Uterus (tissue), 4 donors: ENCODE results near the gene PTGDS. TPM values are rescaled to one million over a fixed set of nuclear protein-coding genes. Genes with fewer than 3 reads are reported as not detected.

ENCODE experiments used
- DNase-seq, 2 donors: peaks; one replicate each; pipeline ENCODE4 v3.0.0-alpha.2; 2019 to 2020
- H3K27ac ChIP-seq, 2 donors: fragments of 200-600 bp; sonication (generic); 1 replicate in 1 of 2; 2 replicates in 1 of 2; pipeline ENCODE4 v1.5.1; 2016 to 2018
- H3K27me3 ChIP-seq, 2 donors: fragments of 200-600 bp; sonication (generic); one replicate each; pipeline ENCODE4 v1.5.1; 2018 to 2019; ENCODE audit warnings: control low read depth in 1 of 2
- H3K36me3 ChIP-seq, 2 donors: fragments of 200-600 bp; sonication (generic); one replicate each; pipeline ENCODE4 v1.5.1; 2019; ENCODE audit warnings: control low read depth in 1 of 2
- H3K4me1 ChIP-seq, 2 donors: fragments of 200-600 bp; sonication (generic); one replicate each; pipeline ENCODE4 v1.5.1; 2018 to 2019; ENCODE audit warnings: control low read depth in 1 of 2
- H3K4me3 ChIP-seq, 2 donors: fragments of 200-600 bp; sonication (generic); 1 replicate in 1 of 2; 2 replicates in 1 of 2; pipeline ENCODE4 v1.5.1; 2018 to 2019; ENCODE audit warnings: mild to moderate bottlenecking in 1 of 2
- H3K9me3 ChIP-seq, 2 donors: fragments of 200-600 bp; sonication (generic); one replicate each; pipeline ENCODE4 v1.5.1; 2019; ENCODE audit warnings: control low read depth in 1 of 2
- CTCF ChIP-seq, 4 experiments: fragments of 200-600 bp in 2 of 4; fragments of 450-650 bp in 2 of 4; sonication (generic) in 2 of 4; IDR thresholded peaks; one replicate each; pipeline ENCODE4 v1.5.1; 2016 to 2019; ENCODE audit warnings: antibody characterized with exemption in 4 of 4, mild to moderate bottlenecking in 2 of 4, moderate library complexity in 1 of 4
- POLR2A ChIP-seq, 2 donors: fragments of 450-650 bp; IDR thresholded peaks; one replicate each; pipeline ENCODE4 v1.6.1; 2016; ENCODE audit warnings: antibody characterized with exemption in 2 of 2, mild to moderate bottlenecking in 1 of 2, moderate library complexity in 1 of 2
- intact Hi-C: fragments of 100-400 bp; cut with DNase I; formaldehyde crosslinking; loops from one replicate; pipeline ENCODE4 v1.15.1; 2023; ENCODE audit warnings: low total_unique reads
- total RNA-seq, 4 donors: library from RNA; depleted of rRNA in 3 of 4; stranded (reverse); fragments of >200 nt in 3 of 4; gene quantifications; one replicate each; pipeline versions ENCODE4 v1.1.0 to v1.2.4, GENCODE V29; 2014 to 2023
- donor health status: DM: yes; HTN: yes; CAD: no.

Gene PTGDS
- total RNA-seq, 4 donors from 2014 or later, result 13.5 to 116 (median 58.8) TPM

- no peak overlapping the region for H3K27ac ChIP-seq
- no peak for TF ChIP-seq POLR2A (IDR thresholded peaks at IDR 0.05)
- H3K36me3 ChIP-seq, result no peaks in the 10 kb centered on the region
- no peaks in the 10 kb centered on the region for H3K27me3 ChIP-seq
- no peaks in the 10 kb centered on the region for H3K9me3 ChIP-seq
- intact Hi-C loops, result no loop called here
- no peak overlapping the region for H3K4me3 ChIP-seq
- H3K4me1 ChIP-seq, result no peaks in the 10 kb centered on the region
- DNase-seq, result no peak
Measured at GRCh38 chr9:137009217-137009616, 31.9 kb downstream of the PTGDS start.

GRCh38 chr9:137009938-137010732 is 32.8 kb downstream of the PTGDS start:
- Histone ChIP-seq H3K27me3 (no peaks in the 10 kb centered on the region), H3K9me3 (no peaks in the 10 kb centered on the region), H3K27ac (no peak overlapping the region), H3K4me1 (no peaks in the 10 kb centered on the region), H3K4me3 (no peak overlapping the region), H3K36me3 (no peaks in the 10 kb centered on the region)
- TF ChIP-seq POLR2A (IDR thresholded peaks at IDR 0.05) (no peak), CTCF (IDR thresholded peaks at IDR 0.05) (no peak)
- no peak for DNase-seq
- intact Hi-C loops, result no loop called here

- Histone ChIP-seq H3K27ac (no peak overlapping the region), H3K27me3 (no peaks in the 10 kb centered on the region), H3K36me3 (no peaks in the 10 kb centered on the region), H3K4me1 (no peaks in the 10 kb centered on the region), H3K4me3 (no peak overlapping the region), H3K9me3 (no peaks in the 10 kb centered on the region)
- no peak for TF ChIP-seq POLR2A (IDR thresholded peaks at IDR 0.05)
- no peak for TF ChIP-seq CTCF (IDR thresholded peaks at IDR 0.05)
- intact Hi-C loops, result no loop called here
- DNase-seq, result no peak
Measured at GRCh38 chr9:137011156-137011555, 33.9 kb downstream of the PTGDS start.

- intact Hi-C loops, result no loop called here
- Histone ChIP-seq H3K4me1 (no peaks in the 10 kb centered on the region), H3K9me3 (no peaks in the 10 kb centered on the region), H3K36me3 (no peaks in the 10 kb centered on the region), H3K27ac (no peak overlapping the region), H3K27me3 (no peaks in the 10 kb centered on the region), H3K4me3 (no peak overlapping the region)
- TF ChIP-seq POLR2A (IDR thresholded peaks at IDR 0.05) (no peak), CTCF (IDR thresholded peaks at IDR 0.05) (no peak)
- no peak for DNase-seq
Measured at GRCh38 chr9:137011907-137012675, 34.8 kb downstream of the PTGDS start.

GRCh38 chr9:137012694-137013570 is 35.6 kb downstream of the PTGDS start:
- no peaks in the 10 kb centered on the region for H3K27me3 ChIP-seq
- H3K27ac ChIP-seq, result no peak overlapping the region
- intact Hi-C loops, result no loop called here
- H3K36me3 ChIP-seq, result no peaks in the 10 kb centered on the region
- no peak for TF ChIP-seq CTCF (IDR thresholded peaks at IDR 0.05)
- no peak for TF ChIP-seq POLR2A (IDR thresholded peaks at IDR 0.05)
- H3K4me3 ChIP-seq, result no peak overlapping the region
- no peaks in the 10 kb centered on the region for H3K9me3 ChIP-seq
- H3K4me1 ChIP-seq, result no peaks in the 10 kb centered on the region
- DNase-seq, result no peak
